Kidney (tissue), 14 donors: ENCODE measurements around the gene GCAT. TPM values are rescaled to one million over a fixed set of nuclear protein-coding genes. Genes with fewer than 3 reads are reported as not detected.

Experiments used
- DNase-seq, 5 donors: peaks; one replicate each; pipeline ENCODE4 v3.0.0-alpha.2; 2013 to 2020
- FAIRE-seq: peaks from 2 replicates; lab custom pipeline; 2012; peaks lifted over from hg19 to GRCh38; lab: Jason Lieb, UNC
- H3K27ac ChIP-seq, 2 donors: one replicate each; pipeline ENCODE4 v1.7.0; 2013; ENCODE audit warnings: low read depth in 2 of 2, low read length in 2 of 2, inconsistent platforms in 1 of 2
- H3K27me3 ChIP-seq: one replicate; pipeline ENCODE4 v1.7.1; 2013; ENCODE audit warnings: low read length, inconsistent platforms; ENCODE audit not compliant: control insufficient read depth, insufficient read depth
- H3K36me3 ChIP-seq, 3 donors: one replicate each; pipeline versions ENCODE4 v1.7.0 to v1.7.1; 2013; ENCODE audit warnings: low read length in 3 of 3, control low read depth in 1 of 3, inconsistent platforms in 1 of 3; ENCODE audit not compliant: insufficient read depth in 3 of 3, control insufficient read depth in 2 of 3
- H3K4me1 ChIP-seq, 3 donors: one replicate each; pipeline versions ENCODE4 v1.7.0 to v1.7.1; 2013; ENCODE audit warnings: low read length in 3 of 3, inconsistent platforms in 1 of 3, low read depth in 1 of 3; ENCODE audit not compliant: control insufficient read depth in 2 of 3, insufficient read depth in 2 of 3
- H3K4me3 ChIP-seq, 3 donors: one replicate each; pipeline versions ENCODE4 v1.7.0 to v1.8.1; 2013; ENCODE audit warnings: low read length in 3 of 3, control low read depth in 1 of 3, inconsistent platforms in 1 of 3
- H3K9ac ChIP-seq, 3 donors: one replicate each; pipeline versions ENCODE4 v1.7.0 to v1.7.1; 2013; ENCODE audit warnings: low read length in 3 of 3, control low read depth in 1 of 3, inconsistent platforms in 1 of 3
- H3K9me3 ChIP-seq, 3 donors: one replicate each; pipeline versions ENCODE4 v1.7.0 to v1.7.1; 2013; ENCODE audit warnings: low read length in 3 of 3, control low read depth in 1 of 3, inconsistent platforms in 1 of 3; ENCODE audit not compliant: control insufficient read depth in 2 of 3, insufficient read depth in 1 of 3
- CTCF ChIP-seq: IDR thresholded peaks from 3 replicates; pipeline ENCODE4 v1.5.1; 2012; ENCODE audit warnings: mild to moderate bottlenecking, moderate library complexity, borderline replicate concordance; ENCODE audit not compliant: insufficient read depth; ENCODE audit errors: extremely low read depth
- intact Hi-C: fragments of 100-400 bp; cut with DNase I; formaldehyde crosslinking; loops from one replicate; pipeline ENCODE4 v1.11.1; 2022
- polyA plus RNA-seq: library from polyadenylated mRNA; stranded (reverse); fragments of 350-450 nt; fragmentation: Illumina TruSeq; extraction: RNeasy Lipid Tissue Mini Kit (QIAGEN cat#74804); gene quantifications from one replicate; pipeline ENCODE4 v1.2.3, GENCODE V29; 2014; ENCODE audit warnings: low read depth, low replicate concordance; ENCODE audit not compliant: insufficient read depth
- total RNA-seq: library from RNA; stranded (reverse); fragmentation: NEBNext Ultra II Directional; extraction: Animal tissue kit (Norgen Biotek cat#: 25700); gene quantifications from one replicate; pipeline ENCODE4 v1.2.1, GENCODE V29; 2021
- donor health status: control.
- donor health status: control.
- donor health status: control.
- donor health status: control.
- donor health status: control.
- donor health status: DM: yes; HTN: yes; CAD: no.
- donor health status: Normal renal cell carcinoma (clear cell type).

GCAT gene
- total and polyA plus RNA-seq, 2 donors from 2014 or later: 8.9 to 35.9 TPM

GRCh38 chr22:37831472-37831871 lies 23.7 kb downstream of the GCAT start:
- Histone ChIP-seq H3K4me3 (no peak overlapping the region), H3K27me3 (no peaks in the 10 kb centered on the region), H3K9ac (no peak overlapping the region), H3K27ac (no peak overlapping the region), H3K9me3 (no peaks in the 10 kb centered on the region), H3K36me3 (peaks cover 7 to 39% (median 34%) of the 10 kb centered on the region in 3 donors), H3K4me1 (no peaks in the 10 kb centered on the region)
- intact Hi-C loops: no loop called here
- DNase-seq (no peak), FAIRE-seq (no peak)
- TF ChIP-seq CTCF: no peak

- TF ChIP-seq CTCF: no peak
- no peaks in the 10 kb centered on the region for H3K27me3 ChIP-seq
- no peak for DNase-seq
- H3K27ac ChIP-seq: no peak overlapping the region
- no peak overlapping the region for H3K9ac ChIP-seq
- no peaks in the 10 kb centered on the region for H3K9me3 ChIP-seq
- FAIRE-seq: no peak
- no peak overlapping the region for H3K4me3 ChIP-seq
- H3K36me3 ChIP-seq: peaks cover 7 to 42% (median 36%) of the 10 kb centered on the region in 3 donors
- intact Hi-C loops: no loop called here
- H3K4me1 ChIP-seq: no peaks in the 10 kb centered on the region
Observed at GRCh38 chr22:37832022-37832857, 24.5 kb downstream of the GCAT start.

- H3K9me3 ChIP-seq: no peaks in the 10 kb centered on the region
- FAIRE-seq (no peak), DNase-seq (peak in 2 of 5 donors; percentile 20 to 26)
- peak overlapping the region in 2 of 3 donors; percentile 15 to 20 for H3K4me3 ChIP-seq
- intact Hi-C loops: no loop called here
- no peak overlapping the region for H3K9ac ChIP-seq
- peaks cover 3 to 18% (median 14%) of the 10 kb centered on the region in 3 donors for H3K36me3 ChIP-seq
- H3K4me1 ChIP-seq: peaks cover 0 to 9% (median 0%) of the 10 kb centered on the region in 3 donors
- H3K27ac ChIP-seq: no peak overlapping the region
- H3K27me3 ChIP-seq: no peaks in the 10 kb centered on the region
- no peak for TF ChIP-seq CTCF
Observed at GRCh38 chr22:37842015-37842793, 34.5 kb downstream of the GCAT start.
